ENCODE results near the gene GRK5.

GRK5 gene

GRCh38 chr10:119408072-119408471, 200.7 kb downstream of the GRK5 start:
- H3K4me3 ChIP-seq (ENCODE audit: low read depth, low read length), result no peak overlapping the region
- TF ChIP-seq CTCF (IDR thresholded peaks at IDR 0.05; ENCODE audit: control insufficient read depth, extremely low read depth, insufficient read depth), result no peak
- no peak for DNase-seq (ENCODE audit: low read depth)

DNA sequence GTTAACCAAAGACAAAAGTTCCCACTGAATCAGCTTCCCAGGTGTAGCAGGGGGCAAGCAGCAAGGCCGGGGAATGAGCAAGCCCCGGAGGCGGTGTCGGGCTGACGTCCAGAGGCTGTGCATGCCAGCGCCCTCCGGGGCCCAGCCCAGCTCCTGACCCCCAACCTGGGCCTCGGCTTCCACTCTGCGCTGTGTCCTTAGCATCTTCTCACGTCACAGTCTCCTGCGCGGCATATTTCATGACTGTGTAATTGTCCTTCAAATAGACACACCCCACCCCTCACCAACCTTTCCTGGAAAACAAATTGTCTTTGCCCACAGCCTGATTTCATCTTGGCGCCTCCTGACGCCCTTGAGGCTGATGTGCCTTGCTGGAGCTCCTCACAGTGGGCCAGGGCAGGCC, 201.6 kb downstream of the GRK5 start:
- no peak overlapping the region for H3K4me3 ChIP-seq (ENCODE audit: low read depth, low read length)
- DNase-seq (ENCODE audit: low read depth), result no peak
- no peak for TF ChIP-seq CTCF (IDR thresholded peaks at IDR 0.05; ENCODE audit: control insufficient read depth, extremely low read depth, insufficient read depth)

- DNase-seq (ENCODE audit: low read depth), result no peak
- no peak for TF ChIP-seq CTCF (IDR thresholded peaks at IDR 0.05; ENCODE audit: control insufficient read depth, extremely low read depth, insufficient read depth)
- no peak overlapping the region for H3K4me3 ChIP-seq (ENCODE audit: low read depth, low read length)
Measured at GRCh38 chr10:119409385-119409784, 202.0 kb downstream of the GRK5 start.

GRCh38 chr10:119409906-119410305, 202.5 kb downstream of the GRK5 start:
- no peak for DNase-seq (ENCODE audit: low read depth)
- no peak overlapping the region for H3K4me3 ChIP-seq (ENCODE audit: low read depth, low read length)
- no peak for TF ChIP-seq CTCF (IDR thresholded peaks at IDR 0.05; ENCODE audit: control insufficient read depth, extremely low read depth, insufficient read depth)

- no peak for TF ChIP-seq CTCF (IDR thresholded peaks at IDR 0.05; ENCODE audit: control insufficient read depth, extremely low read depth, insufficient read depth)
- no peak overlapping the region for H3K4me3 ChIP-seq (ENCODE audit: low read depth, low read length)
- no peak for DNase-seq (ENCODE audit: low read depth)
Measured at GRCh38 chr10:119410361-119411116, 203.2 kb downstream of the GRK5 start.

DNA sequence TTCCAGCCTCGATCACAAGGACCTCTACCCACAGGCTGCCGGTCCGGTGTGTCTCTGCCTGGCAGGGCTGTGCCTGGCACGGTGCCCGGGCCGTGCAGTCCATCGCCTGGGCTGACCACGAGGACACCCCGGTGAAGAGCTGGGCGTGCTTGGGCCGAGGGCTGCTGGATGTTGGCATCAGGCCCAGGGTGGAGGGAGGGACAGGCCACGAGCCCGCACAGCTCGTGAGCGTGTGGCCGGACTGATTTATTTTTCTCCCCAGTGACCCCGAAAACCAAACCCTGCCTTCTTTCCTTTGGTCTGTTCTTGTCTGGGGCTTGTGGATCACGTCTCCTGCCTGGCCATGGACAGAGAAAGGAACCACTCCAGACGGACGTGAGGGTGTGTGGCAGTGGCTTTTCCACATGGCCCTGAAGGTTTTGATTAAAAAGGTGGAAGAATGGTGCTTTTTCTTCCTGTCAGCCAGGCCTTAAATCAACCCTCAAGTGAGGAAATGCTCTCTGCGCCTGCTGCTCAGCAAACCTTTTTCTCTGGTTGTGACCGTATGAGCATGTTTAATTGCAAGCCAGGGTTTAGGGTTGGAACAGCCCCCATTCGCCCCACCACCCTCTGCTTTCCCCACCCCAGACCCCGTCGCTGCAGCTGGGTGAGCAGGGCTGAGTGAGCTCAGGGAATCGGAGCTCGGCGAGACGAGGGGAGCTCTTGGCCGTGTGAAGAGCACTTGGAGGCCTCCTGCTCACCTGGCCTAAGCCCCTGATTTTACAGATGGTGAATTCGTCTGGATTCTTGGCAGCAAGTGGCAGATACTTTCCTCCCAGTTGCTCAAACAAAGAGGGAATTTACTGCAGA, 205.1 kb downstream of the GRK5 start:
- no peak for TF ChIP-seq CTCF (IDR thresholded peaks at IDR 0.05; ENCODE audit: control insufficient read depth, extremely low read depth, insufficient read depth)
- no peak for DNase-seq (ENCODE audit: low read depth)
- H3K4me3 ChIP-seq (ENCODE audit: low read depth, low read length), result no peak overlapping the region
